HCEC 1CT (cell line): ENCODE measurements around the gene ACAN.

ENCODE experiments used
- DNase-seq: peaks from one replicate; pipeline ENCODE4 v3.0.0-alpha.2; 2017

ACAN gene

GRCh38 chr15:88802250-88802990 lies 816 bp upstream of the ACAN start:
- no peak for DNase-seq

GRCh38 chr15:88802991-88803240 lies 320 bp upstream of the ACAN start:
- no peak for DNase-seq

- DNase-seq: no peak
Measured at GRCh38 chr15:88803920-88804247, 648 bp downstream of the ACAN start.

GRCh38 chr15:88804257-88804656 lies 1.0 kb downstream of the ACAN start:
- DNase-seq: no peak

GRCh38 chr15:88805031-88805780 lies 2.0 kb downstream of the ACAN start:
- DNase-seq: no peak

- peak; percentile 38 for DNase-seq
Measured at GRCh38 chr15:88810446-88810845, 7.2 kb downstream of the ACAN start.

GRCh38 chr15:88812133-88812532 lies 8.9 kb downstream of the ACAN start:
- DNase-seq: no peak

- DNase-seq: no peak
Measured at GRCh38 chr15:88813960-88814359, 10.7 kb downstream of the ACAN start.

GRCh38 chr15:88814393-88814792 lies 11.2 kb downstream of the ACAN start:
- no peak for DNase-seq

- no peak for DNase-seq
Measured at GRCh38 chr15:88818920-88819319, 15.7 kb downstream of the ACAN start.

GRCh38 chr15:88821993-88822392 lies 18.8 kb downstream of the ACAN start:
- DNase-seq: no peak

- no peak for DNase-seq
Measured at GRCh38 chr15:88828791-88829190, 25.6 kb downstream of the ACAN start.

GRCh38 chr15:88830016-88830415 lies 26.8 kb downstream of the ACAN start:
- DNase-seq: no peak

GRCh38 chr15:88832820-88833730 lies 29.8 kb downstream of the ACAN start:
- no peak for DNase-seq

GRCh38 chr15:88833731-88834100 lies 30.5 kb downstream of the ACAN start:
- DNase-seq: no peak

GRCh38 chr15:88834211-88834812 lies 31.1 kb downstream of the ACAN start:
- peak; percentile 30 for DNase-seq

- no peak for DNase-seq
Measured at GRCh38 chr15:88835119-88835518, 31.9 kb downstream of the ACAN start.

- no peak for DNase-seq
Measured at GRCh38 chr15:88835646-88836045, 32.4 kb downstream of the ACAN start.

GRCh38 chr15:88838667-88839066 lies 35.4 kb downstream of the ACAN start:
- DNase-seq: no peak

- no peak for DNase-seq
Measured at GRCh38 chr15:88839146-88839545, 35.9 kb downstream of the ACAN start.

- DNase-seq: no peak
Measured at GRCh38 chr15:88839961-88840360, 36.7 kb downstream of the ACAN start.

- DNase-seq: no peak
Measured at GRCh38 chr15:88841236-88841635, 38.0 kb downstream of the ACAN start.

GRCh38 chr15:88842156-88842555 lies 38.9 kb downstream of the ACAN start:
- DNase-seq: no peak

GRCh38 chr15:88843334-88843733 lies 40.1 kb downstream of the ACAN start:
- DNase-seq: no peak
